B cell (primary cell): Measurements from ENCODE around the gene SFMBT1. TPM values are rescaled to one million over a fixed set of nuclear protein-coding genes. Genes with fewer than 3 reads are reported as not detected.

Experiments
- ATAC-seq: fragments of 200-7000 bp; cut with Tn5 transposase; one replicate; pipeline ENCODE4 v1.10.0; 2021; ENCODE audit warnings: low read depth, mild to moderate bottlenecking, moderate number of reproducible peaks, moderate library complexity
- CTCF ChIA-PET: fragments of 350-600 bp; sonication (Branson Sonifier 250); formaldehyde crosslinking; loops from one replicate; lab custom pipeline; 2021; ENCODE audit warnings: antibody characterized with exemption, inconsistent platforms; lab: Charles Lee
- POLR2A ChIA-PET: fragments of 350-600 bp; sonication (Branson Sonifier 250); formaldehyde crosslinking; loops from one replicate; lab custom pipeline; 2021; ENCODE audit warnings: antibody characterized with exemption; lab: Charles Lee
- DNase-seq: peaks from one replicate; pipeline ENCODE4 v3.0.0; 2013
- H2AFZ ChIP-seq: 2 replicates; pipeline ENCODE4 v1.6.1; 2012; ENCODE audit warnings: mild to moderate bottlenecking, low read depth, low read length; ENCODE audit not compliant: insufficient read depth, poor library complexity, severe bottlenecking
- H3K27ac ChIP-seq, 2 donors: 1 replicate in 1 of 2; 2 replicates in 1 of 2; pipeline ENCODE4 v1.5.1; 2012 to 2013; ENCODE audit warnings: low read length in 2 of 2, mild to moderate bottlenecking in 2 of 2, moderate library complexity in 1 of 2
- H3K27me3 ChIP-seq, 4 experiments: fragments of 200-600 bp in 1 of 4; sonication (generic) in 1 of 4; replicated peaks in 1 of 4; 1 replicate in 2 of 4; 2 replicates in 2 of 4; pipeline versions ENCODE4 v1.6.1 to v1.7.0; 2013 to 2016; ENCODE audit warnings: low read length in 3 of 4, mild to moderate bottlenecking in 2 of 4, mixed read lengths in 1 of 4, moderate library complexity in 1 of 4; ENCODE audit not compliant: insufficient read depth in 4 of 4, control insufficient read depth in 3 of 4; ENCODE audit errors: control extremely low read depth in 1 of 4
- H3K36me3 ChIP-seq, 2 experiments: replicated peaks in 1 of 2; 1 replicate in 1 of 2; 2 replicates in 1 of 2; pipeline versions ENCODE4 v1.6.1 to v1.7.1; 2013; ENCODE audit warnings: low read length in 1 of 2; ENCODE audit not compliant: insufficient read depth in 2 of 2, control insufficient read depth in 1 of 2; ENCODE audit errors: control extremely low read depth in 1 of 2, extremely low read depth in 1 of 2
- H3K4me1 ChIP-seq, 2 donors: fragments of 200-600 bp in 1 of 2; sonication (generic) in 1 of 2; 1 replicate in 1 of 2; 2 replicates in 1 of 2; pipeline versions ENCODE4 v1.5.1 to v1.6.1; 2013 to 2017; ENCODE audit warnings: low read length in 2 of 2; ENCODE audit not compliant: control insufficient read depth in 2 of 2, insufficient read depth in 2 of 2
- H3K4me2 ChIP-seq: replicated peaks from 2 replicates; pipeline ENCODE3; 2012; ENCODE audit warnings: mild to moderate bottlenecking, low read depth, low read length; ENCODE audit not compliant: poor library complexity, severe bottlenecking
- H3K4me3 ChIP-seq, 5 experiments: fragments of 200-600 bp in 1 of 5; sonication (generic) in 1 of 5; 1 replicate in 3 of 5; 2 replicates in 2 of 5; pipeline versions ENCODE4 v1.5.1 to v1.7.0; 2011 to 2016; ENCODE audit warnings: low read length in 4 of 5, mild to moderate bottlenecking in 4 of 5, low read depth in 2 of 5, control low read depth in 1 of 5, moderate library complexity in 1 of 5; ENCODE audit not compliant: insufficient read depth in 1 of 5; ENCODE audit errors: control extremely low read depth in 1 of 5, extremely low read depth in 1 of 5
- H3K79me2 ChIP-seq: fragments of 200-600 bp; sonication (generic); one replicate; pipeline ENCODE4 v1.6.0; 2016; ENCODE audit warnings: low read length; ENCODE audit not compliant: control insufficient read depth, insufficient read depth
- H3K9ac ChIP-seq: fragments of 200-600 bp; sonication (generic); 2 replicates; pipeline ENCODE4 v1.6.1; 2017; ENCODE audit warnings: mild to moderate bottlenecking, low read length, moderate library complexity
- H3K9me3 ChIP-seq, 3 donors: one replicate each; pipeline versions ENCODE4 v1.6.1 to v1.7.1; 2013; ENCODE audit warnings: low read length in 2 of 3; ENCODE audit not compliant: control insufficient read depth in 2 of 3, insufficient read depth in 1 of 3; ENCODE audit errors: control extremely low read depth in 1 of 3
- H4K20me1 ChIP-seq: 2 replicates; pipeline ENCODE4 v1.6.0; 2012; ENCODE audit warnings: mild to moderate bottlenecking, low read length; ENCODE audit not compliant: insufficient read depth, control insufficient read depth, poor library complexity, severe bottlenecking
- H3K27ac Mint-ChIP-seq: one replicate; pipeline ENCODE4 v1.8.0; 2021; ENCODE audit warnings: mixed read lengths
- H3K27me3 Mint-ChIP-seq: one replicate; pipeline ENCODE4 v1.8.0; 2021; ENCODE audit warnings: mixed read lengths
- H3K4me1 Mint-ChIP-seq: one replicate; pipeline ENCODE4 v1.8.0; 2021; ENCODE audit warnings: mixed read lengths
- H3K4me3 Mint-ChIP-seq: one replicate; pipeline ENCODE4 v1.8.0; 2021; ENCODE audit warnings: mixed read lengths
- H3K9me3 Mint-ChIP-seq: one replicate; pipeline ENCODE4 v1.8.0; 2022; ENCODE audit warnings: mixed read lengths; ENCODE audit not compliant: insufficient read depth
- EZH2 ChIP-seq: IDR thresholded peaks from 2 replicates; pipeline ENCODE4 v1.6.1; 2012; ENCODE audit warnings: borderline replicate concordance, low read depth, mild to moderate bottlenecking, moderate library complexity, low read length; ENCODE audit not compliant: insufficient read depth, poor library complexity, severe bottlenecking
- WGBS: methylation state at CpG from one replicate; pipeline ENCODE4 v1.1.5; 2013; ENCODE audit warnings: missing lambda C conversion rate; ENCODE audit not compliant: insufficient coverage; 5-methylcytosine and 5-hydroxymethylcytosine counted together
- intact Hi-C: fragments of 100-400 bp; cut with micrococcal nuclease; formaldehyde crosslinking; loops from one replicate; pipeline ENCODE4 v1.10.0; 2022
- polyA plus RNA-seq: library from polyadenylated mRNA; depleted of rRNA; stranded (reverse); fragments of >200 nt; gene quantifications from 2 replicates; pipeline ENCODE4 v1.2.3, GENCODE V29; 2012
- total RNA-seq, 2 donors: library from RNA; stranded (reverse); fragments of 120-200 nt in 1 of 2; gene quantifications; 1 replicate in 1 of 2; 2 replicates in 1 of 2; pipeline versions ENCODE4 v1.2.3 to v1.2.4, GENCODE V29; 2013 to 2022
- TF ChIP-seq, protein P1 (sequence below): fragments of 200-600 bp; IDR thresholded peaks from one replicate; pipeline ENCODE4 v1.8.0; 2022; ENCODE audit warnings: antibody characterized with exemption, mild to moderate bottlenecking

The SFMBT1 gene
- total and polyA plus RNA-seq, 2 donors (not counting 1 experiment from before 2014, with no cell fraction given): 9.9 to 55.8 TPM

DNA sequence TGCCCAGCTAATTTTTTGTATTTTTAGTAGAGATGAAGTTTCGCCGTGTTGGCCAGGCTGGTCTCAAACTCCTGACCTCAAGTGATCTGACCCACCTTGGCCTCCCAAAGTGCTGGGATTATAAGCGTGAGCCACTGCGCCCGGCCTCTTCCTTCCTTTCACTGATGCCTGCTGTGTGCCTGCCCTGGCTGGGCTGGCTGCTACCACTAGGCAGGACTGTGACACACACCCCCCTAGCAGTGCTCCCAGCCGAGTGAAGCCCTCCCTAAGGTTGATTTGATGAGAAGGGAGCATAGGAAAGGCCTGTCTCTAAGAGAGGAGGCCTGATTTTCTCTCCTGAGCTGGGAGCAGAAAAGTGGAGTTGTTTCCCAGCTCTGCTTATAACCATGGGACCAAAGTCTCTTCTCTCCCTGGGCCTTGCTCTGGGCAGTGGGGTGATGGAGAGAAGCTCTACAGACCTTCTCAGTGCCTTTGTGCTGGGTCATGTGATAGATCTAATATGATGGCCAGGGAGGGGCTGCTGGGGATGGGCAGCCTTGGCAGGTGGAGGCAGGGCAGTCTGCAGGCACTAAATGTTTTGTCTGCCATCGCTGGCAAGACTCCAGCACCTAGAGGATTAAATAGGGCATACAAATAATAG, 20.1 kb upstream of the SFMBT1 start:
- no peak for ATAC-seq
- DNase-seq: no peak
- no peaks in the 10 kb centered on the region for H3K79me2 ChIP-seq
- Mint-ChIP-seq H3K27me3 (peaks cover 19% of the 10 kb centered on the region), H3K4me3 (no peak overlapping the region), H3K4me1 (no peaks in the 10 kb centered on the region), H3K27ac (no peak overlapping the region), H3K9me3 (no peaks in the 10 kb centered on the region)
- H3K4me3 ChIP-seq: no peak overlapping the region
- H3K36me3 ChIP-seq: no peaks in the 10 kb centered on the region
- no peak overlapping the region for H3K27ac ChIP-seq
- ChIA-PET CTCF (no interaction called here), POLR2A (no interaction called here)
- intact Hi-C loops: no loop called here
- H3K4me2 ChIP-seq: no peak overlapping the region
- peaks cover 0 to 12% (median 1%) of the 10 kb centered on the region in 4 experiments for H3K27me3 ChIP-seq
- no peaks in the 10 kb centered on the region for H3K4me1 ChIP-seq
- H3K9ac ChIP-seq: no peak overlapping the region
- TF ChIP-seq, protein P1, sequence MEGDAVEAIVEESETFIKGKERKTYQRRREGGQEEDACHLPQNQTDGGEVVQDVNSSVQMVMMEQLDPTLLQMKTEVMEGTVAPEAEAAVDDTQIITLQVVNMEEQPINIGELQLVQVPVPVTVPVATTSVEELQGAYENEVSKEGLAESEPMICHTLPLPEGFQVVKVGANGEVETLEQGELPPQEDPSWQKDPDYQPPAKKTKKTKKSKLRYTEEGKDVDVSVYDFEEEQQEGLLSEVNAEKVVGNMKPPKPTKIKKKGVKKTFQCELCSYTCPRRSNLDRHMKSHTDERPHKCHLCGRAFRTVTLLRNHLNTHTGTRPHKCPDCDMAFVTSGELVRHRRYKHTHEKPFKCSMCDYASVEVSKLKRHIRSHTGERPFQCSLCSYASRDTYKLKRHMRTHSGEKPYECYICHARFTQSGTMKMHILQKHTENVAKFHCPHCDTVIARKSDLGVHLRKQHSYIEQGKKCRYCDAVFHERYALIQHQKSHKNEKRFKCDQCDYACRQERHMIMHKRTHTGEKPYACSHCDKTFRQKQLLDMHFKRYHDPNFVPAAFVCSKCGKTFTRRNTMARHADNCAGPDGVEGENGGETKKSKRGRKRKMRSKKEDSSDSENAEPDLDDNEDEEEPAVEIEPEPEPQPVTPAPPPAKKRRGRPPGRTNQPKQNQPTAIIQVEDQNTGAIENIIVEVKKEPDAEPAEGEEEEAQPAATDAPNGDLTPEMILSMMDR: no peak
- TF ChIP-seq EZH2: no peak
- no peaks in the 10 kb centered on the region for H4K20me1 ChIP-seq
- no peaks in the 10 kb centered on the region for H3K9me3 ChIP-seq
- WGBS: 89% methylated on average over 5 of the region's 7 CpGs
- H2AFZ ChIP-seq: no peak overlapping the region

- Histone ChIP-seq H3K79me2 (no peaks in the 10 kb centered on the region), H3K4me3 (no peak overlapping the region), H3K36me3 (no peaks in the 10 kb centered on the region), H3K27ac (no peak overlapping the region), H4K20me1 (no peaks in the 10 kb centered on the region), H3K4me2 (no peak overlapping the region), H2AFZ (no peak overlapping the region), H3K27me3 (peaks cover 0 to 12% (median 1%) of the 10 kb centered on the region in 4 experiments), H3K4me1 (no peaks in the 10 kb centered on the region), H3K9ac (no peak overlapping the region), H3K9me3 (no peaks in the 10 kb centered on the region)
- Mint-ChIP-seq H3K27ac (no peak overlapping the region), H3K9me3 (no peaks in the 10 kb centered on the region), H3K4me1 (no peaks in the 10 kb centered on the region), H3K27me3 (peaks cover 23% of the 10 kb centered on the region), H3K4me3 (no peak overlapping the region)
- DNase-seq (no peak), ATAC-seq (no peak)
- no CpG with 5 or more reads among the region's 2 CpGs for WGBS
- intact Hi-C loops: no loop called here
- ChIA-PET CTCF (interaction anchor here (0.8 to 1.0 kb wide), 2 partner anchors 8 to 168 kb away, joined by 3 read pairs; no protein-coding TSS in a partner anchor), POLR2A (no interaction called here)
- TF ChIP-seq EZH2: no peak
- TF ChIP-seq, protein P1: no peak
These were observed 17.0 kb upstream of the SFMBT1 start for GRCh38 chr3:53062905-53063304.
